ENCODE results near the gene MIEF2.

- no peak for TF ChIP-seq CTCF (IDR thresholded peaks at IDR 0.05)
- no peak for TF ChIP-seq ZFX (IDR thresholded peaks at IDR 0.05; ENCODE audit: borderline replicate concordance)
Observed at GRCh38 chr17:18291718-18292540, 31.5 kb downstream of the MIEF2 start.
